Right atrium auricular region (tissue), 2 donors: ENCODE results near the gene SUGCT. TPM values are rescaled to one million over a fixed set of nuclear protein-coding genes. Genes with fewer than 3 reads are reported as not detected.
A peak's percentile ranks its signal among the peaks of the same experiment; 100 is the strongest.

Experiments
- DNase-seq: peaks from one replicate; pipeline ENCODE4 v3.0.0-alpha.2; 2019; ENCODE audit warnings: low spot score
- H3K27ac ChIP-seq, 2 donors: fragments of 200-600 bp; sonication (generic); 1 replicate in 1 of 2; 2 replicates in 1 of 2; pipeline ENCODE4 v1.5.1; 2016 to 2019
- H3K27me3 ChIP-seq, 2 donors: fragments of 200-600 bp; sonication (generic); one replicate each; pipeline versions ENCODE4 v1.5.1 to v1.6.0; 2017 to 2019
- H3K36me3 ChIP-seq: fragments of 200-600 bp; sonication (generic); one replicate; pipeline ENCODE4 v1.5.1; 2016
- H3K4me1 ChIP-seq, 2 donors: fragments of 200-600 bp; sonication (generic); one replicate each; pipeline versions ENCODE4 v1.5.1 to v1.6.0; 2017 to 2019
- H3K4me3 ChIP-seq, 2 donors: fragments of 200-600 bp; sonication (generic); 1 replicate in 1 of 2; 2 replicates in 1 of 2; pipeline ENCODE4 v1.5.1; 2017 to 2019; ENCODE audit warnings: mild to moderate bottlenecking in 1 of 2, moderate library complexity in 1 of 2
- H3K9me3 ChIP-seq, 2 donors: fragments of 200-600 bp; sonication (generic); one replicate each; pipeline ENCODE4 v1.5.1; 2019
- total RNA-seq, 2 donors: library from RNA; depleted of rRNA; stranded (reverse); fragments of >200 nt; gene quantifications; one replicate each; pipeline ENCODE4 v1.1.0, GENCODE V29; 2016
- TF ChIP-seq, protein P1 (sequence below), 2 donors: fragments of 200-600 bp; sonication (generic); IDR thresholded peaks; one replicate each; pipeline ENCODE4 v1.5.1; 2019; ENCODE audit warnings: antibody characterized with exemption in 2 of 2

The SUGCT gene
- total RNA-seq, 2 donors from 2014 or later = 2.6 to 5.4 TPM

DNA sequence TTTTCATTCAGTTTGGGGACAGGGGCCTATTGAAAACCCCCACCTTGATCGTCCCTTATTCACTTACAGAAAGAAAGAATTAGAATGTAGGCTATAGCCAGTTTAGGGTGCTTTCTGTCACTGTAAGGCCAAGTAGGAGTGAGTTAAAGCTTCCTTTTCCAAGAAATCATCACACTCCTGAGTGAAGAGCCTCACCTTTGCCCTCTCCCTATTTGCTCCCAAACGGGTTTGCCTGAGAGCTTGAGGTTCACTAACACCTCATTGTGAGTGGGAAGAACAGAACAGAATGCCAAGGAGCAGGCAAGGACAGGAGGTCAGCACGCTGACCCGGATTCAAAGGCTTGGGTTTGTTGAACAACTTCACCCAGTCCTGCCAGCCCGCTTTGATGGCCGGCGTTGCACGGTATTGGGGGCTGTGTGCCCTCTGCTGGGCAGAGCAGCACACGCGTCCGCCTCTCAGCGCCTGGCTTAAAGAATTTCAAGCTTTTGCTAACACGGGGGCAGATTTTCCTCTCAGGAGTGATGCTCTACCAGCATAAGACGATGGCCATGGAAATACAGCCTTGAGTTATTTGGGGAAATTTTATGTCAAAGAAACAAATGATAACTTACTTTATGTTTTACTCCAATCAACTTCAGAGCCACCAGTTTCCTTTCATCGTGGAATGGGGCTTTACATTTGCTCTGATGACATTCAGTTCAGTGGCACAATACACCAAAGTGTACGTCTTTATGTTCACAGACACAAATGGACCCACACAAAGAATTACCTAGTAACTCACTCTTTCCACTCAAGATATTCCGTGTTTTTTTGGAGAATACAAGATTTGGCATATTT, 470.0 kb downstream of the SUGCT start:
- Histone ChIP-seq H3K27me3 (no peaks in the 10 kb centered on the region), H3K27ac (no peak overlapping the region), H3K4me1 (no peaks in the 10 kb centered on the region), H3K4me3 (no peak overlapping the region), H3K36me3 (no peaks in the 10 kb centered on the region), H3K9me3 (no peaks in the 10 kb centered on the region)
- DNase-seq = no peak
- TF ChIP-seq, protein P1, sequence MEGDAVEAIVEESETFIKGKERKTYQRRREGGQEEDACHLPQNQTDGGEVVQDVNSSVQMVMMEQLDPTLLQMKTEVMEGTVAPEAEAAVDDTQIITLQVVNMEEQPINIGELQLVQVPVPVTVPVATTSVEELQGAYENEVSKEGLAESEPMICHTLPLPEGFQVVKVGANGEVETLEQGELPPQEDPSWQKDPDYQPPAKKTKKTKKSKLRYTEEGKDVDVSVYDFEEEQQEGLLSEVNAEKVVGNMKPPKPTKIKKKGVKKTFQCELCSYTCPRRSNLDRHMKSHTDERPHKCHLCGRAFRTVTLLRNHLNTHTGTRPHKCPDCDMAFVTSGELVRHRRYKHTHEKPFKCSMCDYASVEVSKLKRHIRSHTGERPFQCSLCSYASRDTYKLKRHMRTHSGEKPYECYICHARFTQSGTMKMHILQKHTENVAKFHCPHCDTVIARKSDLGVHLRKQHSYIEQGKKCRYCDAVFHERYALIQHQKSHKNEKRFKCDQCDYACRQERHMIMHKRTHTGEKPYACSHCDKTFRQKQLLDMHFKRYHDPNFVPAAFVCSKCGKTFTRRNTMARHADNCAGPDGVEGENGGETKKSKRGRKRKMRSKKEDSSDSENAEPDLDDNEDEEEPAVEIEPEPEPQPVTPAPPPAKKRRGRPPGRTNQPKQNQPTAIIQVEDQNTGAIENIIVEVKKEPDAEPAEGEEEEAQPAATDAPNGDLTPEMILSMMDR (IDR thresholded peaks at IDR 0.05) = peak; percentile 48 to 79

DNA sequence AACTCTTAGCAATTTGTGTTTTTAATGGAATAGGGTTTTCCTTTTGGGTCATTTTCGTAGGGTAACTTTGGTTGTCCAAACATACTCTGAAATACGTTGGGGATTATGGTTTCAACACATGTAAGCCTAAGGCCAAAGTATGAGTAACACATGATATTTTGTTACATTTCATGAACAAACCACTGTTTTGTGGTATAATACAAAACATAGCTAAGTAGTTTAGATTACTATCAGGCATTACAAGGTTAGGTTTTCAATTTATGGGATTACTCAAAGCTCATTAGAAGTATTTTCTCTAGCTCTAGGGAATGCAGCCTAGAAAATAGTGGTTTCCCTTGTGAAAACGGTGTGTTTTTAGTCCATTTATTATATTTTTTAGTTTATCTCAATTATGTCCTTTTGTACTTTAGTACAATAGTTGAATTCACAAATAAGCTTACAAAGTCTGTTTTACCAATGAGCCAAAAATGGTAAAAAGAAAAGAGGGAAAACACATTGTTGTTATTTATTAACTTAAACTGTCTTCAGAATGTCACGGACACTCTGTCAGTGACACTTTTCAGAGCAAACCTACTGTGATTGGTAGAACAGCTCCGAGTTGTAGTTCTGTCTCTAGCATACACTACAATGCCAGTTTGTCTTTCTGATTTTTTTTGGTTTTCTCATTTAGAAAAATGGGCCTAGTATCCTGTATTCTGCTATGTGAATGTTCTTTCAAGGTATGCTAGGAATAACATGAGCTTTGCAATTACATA, 473.7 kb downstream of the SUGCT start:
- no peak overlapping the region for H3K4me3 ChIP-seq
- no peak overlapping the region for H3K27ac ChIP-seq
- no peaks in the 10 kb centered on the region for H3K4me1 ChIP-seq
- no peaks in the 10 kb centered on the region for H3K36me3 ChIP-seq
- no peak for DNase-seq
- H3K27me3 ChIP-seq = no peaks in the 10 kb centered on the region
- no peaks in the 10 kb centered on the region for H3K9me3 ChIP-seq
- TF ChIP-seq, protein P1 (IDR thresholded peaks at IDR 0.05) = no peak

DNA sequence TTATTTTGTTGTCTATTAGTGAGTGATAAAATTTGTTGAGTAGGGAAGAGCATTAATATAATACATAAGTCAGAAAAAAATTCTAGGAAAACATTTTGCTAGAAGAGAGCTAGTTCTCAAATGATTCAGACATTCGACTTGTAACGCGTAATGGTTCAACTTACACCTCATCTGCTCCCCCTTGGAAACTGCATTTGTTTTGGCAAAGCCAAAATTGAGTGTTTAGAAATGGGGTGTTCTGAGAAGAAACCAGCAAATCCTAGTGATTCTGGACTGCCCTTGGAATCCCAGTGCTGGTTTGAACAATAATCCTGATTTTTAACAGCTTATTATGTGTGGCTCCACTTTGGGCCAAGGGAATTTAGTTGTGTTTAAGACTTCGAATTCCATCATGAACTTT, 475.7 kb downstream of the SUGCT start:
- Histone ChIP-seq H3K27me3 (no peaks in the 10 kb centered on the region), H3K9me3 (no peaks in the 10 kb centered on the region), H3K4me3 (no peak overlapping the region), H3K36me3 (no peaks in the 10 kb centered on the region), H3K27ac (no peak overlapping the region), H3K4me1 (no peaks in the 10 kb centered on the region)
- no peak for DNase-seq
- TF ChIP-seq, protein P1 (IDR thresholded peaks at IDR 0.05) = no peak

DNA sequence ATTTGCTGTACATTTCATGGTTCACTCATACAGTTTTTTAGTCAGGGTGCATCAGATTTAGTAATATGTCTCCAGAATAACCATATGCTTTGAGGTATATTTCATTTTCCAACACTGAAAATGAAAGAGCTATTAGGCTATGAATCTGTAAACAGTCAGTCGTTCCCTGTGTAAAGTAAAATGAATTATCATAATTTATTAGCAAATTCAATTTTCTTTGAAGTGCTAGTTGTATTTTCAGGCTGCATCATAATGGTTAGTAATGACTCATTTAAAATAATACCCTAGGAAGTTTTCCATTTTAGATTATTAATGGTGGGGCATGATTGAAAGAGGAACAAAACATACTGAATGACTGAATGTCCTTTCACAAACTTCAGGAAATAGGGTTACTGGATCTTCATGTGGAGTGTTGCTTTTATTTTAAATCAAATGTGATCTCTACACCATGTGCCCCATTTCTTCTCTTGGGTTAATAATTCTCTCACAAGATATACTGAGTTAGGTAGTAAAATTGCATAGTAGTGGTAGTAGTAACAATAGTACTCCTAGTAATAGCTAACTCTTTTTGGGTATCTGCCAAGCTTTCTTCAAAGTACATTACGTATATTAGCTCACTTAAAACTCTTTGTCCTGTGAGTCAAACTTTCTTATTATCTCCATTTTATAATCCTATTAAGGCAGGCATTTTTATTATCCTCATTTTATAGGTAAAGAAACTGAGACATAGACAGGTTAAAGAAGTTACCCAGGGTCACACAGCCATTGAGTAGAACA, 476.5 kb downstream of the SUGCT start:
- Histone ChIP-seq H3K4me3 (no peak overlapping the region), H3K27me3 (no peaks in the 10 kb centered on the region), H3K9me3 (no peaks in the 10 kb centered on the region), H3K4me1 (no peaks in the 10 kb centered on the region), H3K36me3 (no peaks in the 10 kb centered on the region), H3K27ac (no peak overlapping the region)
- TF ChIP-seq, protein P1 (IDR thresholded peaks at IDR 0.05) = no peak
- no peak for DNase-seq

DNA sequence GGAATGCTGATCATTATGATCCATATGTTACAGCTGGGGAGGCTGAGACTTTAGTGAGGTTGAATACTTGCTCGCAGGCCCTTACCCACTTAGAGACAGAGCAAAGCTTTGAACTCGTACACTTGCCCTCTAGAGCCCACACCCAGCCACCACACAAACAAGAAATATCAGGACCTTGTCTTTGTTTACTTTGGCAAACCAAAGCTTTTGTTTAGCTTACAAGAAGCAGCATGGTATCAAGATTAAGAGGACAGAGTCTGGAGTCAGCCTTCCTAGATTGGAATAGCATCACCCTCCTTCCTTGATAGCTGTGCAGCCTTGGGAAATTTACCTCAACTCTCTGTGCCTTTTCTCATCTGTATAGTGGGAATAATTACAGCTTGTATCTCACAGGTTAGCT, 477.5 kb downstream of the SUGCT start:
- Histone ChIP-seq H3K27ac (no peak overlapping the region), H3K27me3 (no peaks in the 10 kb centered on the region), H3K36me3 (no peaks in the 10 kb centered on the region), H3K9me3 (no peaks in the 10 kb centered on the region), H3K4me1 (no peaks in the 10 kb centered on the region), H3K4me3 (no peak overlapping the region)
- no peak for DNase-seq
- TF ChIP-seq, protein P1 (IDR thresholded peaks at IDR 0.05) = no peak
